ENCODE measurements around the gene MMP15. TPM values are rescaled to one million over a fixed set of nuclear protein-coding genes. Genes with fewer than 3 reads are reported as not detected.

Gene MMP15
- total RNA-seq, 4 donors from 2014 or later, result 2.9 to 6.5 (median 4.5) TPM

DNA sequence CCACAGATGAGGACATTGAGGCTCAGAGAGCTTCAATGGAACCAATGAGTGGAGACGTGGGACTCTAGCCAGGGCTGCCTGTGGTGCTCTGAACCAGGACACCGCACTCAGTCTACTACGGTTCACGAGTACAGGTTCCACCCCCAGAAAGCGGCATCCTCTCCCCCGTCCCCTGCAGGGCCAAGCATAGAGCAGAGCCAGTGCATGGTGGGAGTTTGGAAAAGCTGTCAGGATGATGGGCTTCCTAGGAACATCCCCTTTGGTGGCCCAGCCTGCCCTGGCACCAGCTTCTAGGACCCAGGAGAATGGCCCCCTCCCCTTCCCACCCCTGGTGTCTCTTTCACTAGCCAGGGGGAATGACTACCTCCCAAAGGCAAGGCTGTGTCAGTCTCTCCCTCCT lies 33.5 kb upstream of the MMP15 start:
- peaks cover 4 to 51% (median 16%) of the 10 kb centered on the region in 3 donors for H3K4me1 ChIP-seq
- 89 to 98% methylated on average over 4 to 5 of the region's 6 CpGs for WGBS, 2 donors
- H3K4me3 ChIP-seq, result no peak overlapping the region
- H3K27me3 ChIP-seq, result no peaks in the 10 kb centered on the region
- no peak for DNase-seq
- intact Hi-C loops (cut with DNase I), result no loop called here
- H3K27ac ChIP-seq, result peak overlapping the region; percentile 23 to 67 (median 28)
- H3K9me3 ChIP-seq, result no peaks in the 10 kb centered on the region
- no peak for TF ChIP-seq POLR2A (IDR thresholded peaks at IDR 0.05)
- TF ChIP-seq, protein P1, sequence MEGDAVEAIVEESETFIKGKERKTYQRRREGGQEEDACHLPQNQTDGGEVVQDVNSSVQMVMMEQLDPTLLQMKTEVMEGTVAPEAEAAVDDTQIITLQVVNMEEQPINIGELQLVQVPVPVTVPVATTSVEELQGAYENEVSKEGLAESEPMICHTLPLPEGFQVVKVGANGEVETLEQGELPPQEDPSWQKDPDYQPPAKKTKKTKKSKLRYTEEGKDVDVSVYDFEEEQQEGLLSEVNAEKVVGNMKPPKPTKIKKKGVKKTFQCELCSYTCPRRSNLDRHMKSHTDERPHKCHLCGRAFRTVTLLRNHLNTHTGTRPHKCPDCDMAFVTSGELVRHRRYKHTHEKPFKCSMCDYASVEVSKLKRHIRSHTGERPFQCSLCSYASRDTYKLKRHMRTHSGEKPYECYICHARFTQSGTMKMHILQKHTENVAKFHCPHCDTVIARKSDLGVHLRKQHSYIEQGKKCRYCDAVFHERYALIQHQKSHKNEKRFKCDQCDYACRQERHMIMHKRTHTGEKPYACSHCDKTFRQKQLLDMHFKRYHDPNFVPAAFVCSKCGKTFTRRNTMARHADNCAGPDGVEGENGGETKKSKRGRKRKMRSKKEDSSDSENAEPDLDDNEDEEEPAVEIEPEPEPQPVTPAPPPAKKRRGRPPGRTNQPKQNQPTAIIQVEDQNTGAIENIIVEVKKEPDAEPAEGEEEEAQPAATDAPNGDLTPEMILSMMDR (IDR thresholded peaks at IDR 0.05), result no peak
- H3K36me3 ChIP-seq, result peaks cover 9 to 29% (median 11%) of the 10 kb centered on the region in 3 donors

DNA sequence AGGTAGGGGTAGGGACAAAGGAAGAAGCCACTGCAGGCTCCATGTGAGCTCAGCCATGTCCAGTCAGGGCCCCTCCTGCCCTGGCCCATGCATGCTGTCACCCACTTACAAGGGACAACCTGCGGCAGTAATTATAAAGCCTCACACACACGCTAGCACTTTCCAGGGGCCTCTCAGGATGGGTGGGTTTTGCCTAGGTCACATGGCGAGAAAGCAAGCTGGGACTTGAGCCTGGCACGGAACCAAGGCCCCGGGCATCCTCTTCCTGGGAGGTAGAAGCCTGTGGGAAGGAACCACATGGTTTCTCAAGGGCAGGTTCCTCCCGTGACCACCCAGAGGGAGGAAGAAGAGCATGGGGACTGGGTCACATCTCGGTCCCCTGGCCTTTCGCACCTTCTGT lies 32.1 kb upstream of the MMP15 start:
- peak overlapping the region; percentile 3 to 67 (median 54) for H3K27ac ChIP-seq
- no peak for TF ChIP-seq POLR2A (IDR thresholded peaks at IDR 0.05)
- TF ChIP-seq, protein P1 (IDR thresholded peaks at IDR 0.05), result no peak
- 19 to 54% methylated on average over 4 to 6 of the region's 8 CpGs for WGBS, 2 donors
- peaks cover 13 to 42% (median 20%) of the 10 kb centered on the region in 3 donors for H3K36me3 ChIP-seq
- H3K4me3 ChIP-seq, result no peak overlapping the region
- H3K4me1 ChIP-seq, result peaks cover 6 to 55% (median 23%) of the 10 kb centered on the region in 3 donors
- no peak for DNase-seq
- intact Hi-C loops (cut with DNase I), result no loop called here
- no peaks in the 10 kb centered on the region for H3K9me3 ChIP-seq
- no peaks in the 10 kb centered on the region for H3K27me3 ChIP-seq

DNA sequence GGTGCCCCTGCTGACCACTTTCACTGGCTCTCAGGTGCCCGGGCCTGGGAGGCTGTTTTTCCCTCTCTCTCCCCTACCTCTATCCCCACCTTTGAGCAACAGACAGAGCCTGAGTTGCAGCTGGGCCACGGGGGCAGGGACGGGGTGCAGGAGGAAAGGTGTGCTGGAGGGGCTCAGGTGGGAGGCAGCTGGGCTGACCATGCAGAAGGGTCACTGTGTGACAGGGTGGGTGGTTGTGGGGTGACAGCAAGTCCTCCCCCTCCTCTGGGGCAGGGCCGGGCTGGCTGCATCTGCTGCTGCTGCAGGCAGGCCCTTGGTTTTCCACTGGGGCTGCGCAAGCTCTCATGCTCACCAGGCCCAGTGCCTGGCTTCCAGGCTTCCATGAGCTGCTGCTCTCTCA lies 31.7 kb upstream of the MMP15 start:
- TF ChIP-seq, protein P1 (IDR thresholded peaks at IDR 0.05), result no peak
- no peak for TF ChIP-seq POLR2A (IDR thresholded peaks at IDR 0.05)
- WGBS, 2 donors, result 100% methylated on average over 1 of the region's 5 CpGs; no CpG with 5 or more reads in 1 of the 2 donors
- intact Hi-C loops (cut with DNase I), result no loop called here
- no peaks in the 10 kb centered on the region for H3K27me3 ChIP-seq
- H3K27ac ChIP-seq, result no peak overlapping the region
- peaks cover 10 to 55% (median 24%) of the 10 kb centered on the region in 3 donors for H3K4me1 ChIP-seq
- no peaks in the 10 kb centered on the region for H3K9me3 ChIP-seq
- no peak for DNase-seq
- no peak overlapping the region for H3K4me3 ChIP-seq
- H3K36me3 ChIP-seq, result peaks cover 13 to 42% (median 20%) of the 10 kb centered on the region in 3 donors

DNA sequence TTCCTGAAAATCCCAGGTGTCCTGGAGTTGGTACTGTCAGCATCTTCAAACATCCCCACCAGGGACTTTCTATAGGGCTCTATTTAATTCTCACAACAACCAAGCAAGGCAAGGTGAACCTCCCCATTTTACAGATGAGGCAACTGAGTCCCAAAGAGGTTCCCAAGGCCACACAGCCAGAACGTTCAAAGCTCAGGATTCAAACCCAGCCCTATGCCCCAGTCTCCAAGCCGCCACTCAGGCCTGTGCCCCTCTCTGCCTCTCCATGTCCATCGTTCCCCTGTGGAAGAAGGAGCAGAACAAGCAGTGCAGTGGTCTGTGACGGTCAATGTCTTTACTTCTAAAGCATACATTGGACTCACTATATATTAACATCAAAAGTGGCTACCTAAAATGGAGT lies 31.2 kb upstream of the MMP15 start:
- intact Hi-C loops (cut with DNase I), result no loop called here
- TF ChIP-seq POLR2A (IDR thresholded peaks at IDR 0.05), result no peak
- TF ChIP-seq, protein P1 (IDR thresholded peaks at IDR 0.05), result no peak
- peaks cover 10 to 55% (median 29%) of the 10 kb centered on the region in 3 donors for H3K4me1 ChIP-seq

DNA sequence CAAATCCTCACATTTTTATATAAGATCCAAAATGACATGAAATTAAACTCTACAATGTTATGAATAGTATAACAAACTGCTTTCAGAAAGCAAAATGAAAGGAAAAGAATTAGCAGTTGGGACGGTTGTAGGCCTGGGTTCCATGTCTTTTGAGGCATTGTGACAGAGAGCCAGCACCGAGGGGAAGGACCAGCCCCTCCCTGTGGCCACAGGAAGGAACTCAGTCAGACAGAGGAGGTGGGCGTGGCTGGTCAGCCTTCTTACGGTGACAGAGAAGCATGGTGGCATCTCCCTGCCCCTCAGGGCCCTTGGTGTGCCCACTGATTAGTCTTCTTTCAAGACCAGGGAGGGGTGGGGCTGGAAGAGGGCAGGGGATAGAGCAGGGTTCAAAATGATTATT lies 30.8 kb upstream of the MMP15 start:
- intact Hi-C loops (cut with DNase I), result no loop called here
- 17 to 30% methylated on average over 4 of the region's 4 CpGs for WGBS, 2 donors
- H3K4me3 ChIP-seq, result no peak overlapping the region
- DNase-seq, result no peak
- H3K27me3 ChIP-seq, result no peaks in the 10 kb centered on the region
- no peak for TF ChIP-seq POLR2A (IDR thresholded peaks at IDR 0.05)
- TF ChIP-seq, protein P1 (IDR thresholded peaks at IDR 0.05), result peak in 4 of 6 experiments; percentile 23 to 48 (median 28)
- peaks cover 13 to 42% (median 20%) of the 10 kb centered on the region in 3 donors for H3K36me3 ChIP-seq
- H3K4me1 ChIP-seq, result peaks cover 14 to 56% (median 29%) of the 10 kb centered on the region in 3 donors
- no peaks in the 10 kb centered on the region for H3K9me3 ChIP-seq
- H3K27ac ChIP-seq, result no peak overlapping the region

More for the DNA sequence above, 31.2 kb upstream of the MMP15 start:
- Histone ChIP-seq H3K36me3 (peaks cover 13 to 42% (median 20%) of the 10 kb centered on the region in 3 donors), H3K27ac (no peak overlapping the region), H3K27me3 (no peaks in the 10 kb centered on the region), H3K4me3 (no peak overlapping the region), H3K9me3 (no peaks in the 10 kb centered on the region)
- 90 to 95% methylated on average over 4 of the region's 4 CpGs for WGBS, 2 donors
- DNase-seq, result no peak
